IMR-90 (cell line): ENCODE results near the gene RIMS4.

ENCODE experiments used
- BHLHE40 ChIP-seq: fragments of 150-350 bp; IDR thresholded peaks from 2 replicates; pipeline ENCODE4 v1.6.1; 2016; ENCODE audit warnings: mild to moderate bottlenecking, low read depth, low read length
- CEBPB ChIP-seq: IDR thresholded peaks from 2 replicates; pipeline ENCODE4 v1.6.1; 2012; ENCODE audit warnings: low read depth, low read length, improper control_type of control experiment
- CHD1 ChIP-seq: IDR thresholded peaks from 2 replicates; pipeline ENCODE4 v1.6.1; 2012; ENCODE audit warnings: low read depth, low read length, improper control_type of control experiment
- POLR2A ChIP-seq: IDR thresholded peaks from 2 replicates; pipeline ENCODE4 v1.6.1; 2012; ENCODE audit warnings: mild to moderate bottlenecking, low read depth, low read length
- RAD21 ChIP-seq: IDR thresholded peaks from 2 replicates; pipeline ENCODE4 v1.6.1; 2012; ENCODE audit warnings: low read length, improper control_type of control experiment
- RFX5 ChIP-seq: IDR thresholded peaks from 2 replicates; pipeline ENCODE4 v1.8.0; 2012; ENCODE audit warnings: low read depth, mild to moderate bottlenecking, low read length, moderate library complexity
- TF ChIP-seq, protein P1 (sequence below): conservative IDR thresholded peaks from 2 replicates; pipeline ENCODE4 v1.5.1; 2012; ENCODE audit warnings: mild to moderate bottlenecking, low read depth, low read length, improper control_type of control experiment
- TF ChIP-seq, protein P2 (sequence below): fragments of 150-350 bp; IDR thresholded peaks from 2 replicates; pipeline ENCODE4 v1.6.1; 2017; ENCODE audit warnings: mild to moderate bottlenecking, antibody characterized with exemption, low read length, low read depth

DNA sequence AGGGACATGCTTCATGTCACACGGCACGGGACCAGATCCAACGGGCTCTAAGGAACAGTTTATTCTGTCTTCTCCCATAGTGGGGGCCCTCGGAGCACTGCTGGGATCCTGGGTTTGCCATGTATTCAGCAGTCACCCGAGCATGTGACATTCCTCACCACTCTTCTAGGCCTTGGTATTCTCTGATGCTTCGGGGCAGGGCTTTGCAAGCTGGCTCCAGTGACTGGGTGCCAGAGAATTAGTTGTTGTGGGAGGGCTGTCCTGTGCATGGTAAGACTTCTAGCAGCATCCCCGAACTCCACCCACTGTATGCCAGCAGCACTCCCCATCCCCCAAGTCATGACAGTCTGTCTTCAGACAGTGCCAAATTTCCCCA lies 89.7 kb downstream of the RIMS4 start:
- TF ChIP-seq POLR2A (no peak), BHLHE40 (no peak; the same call in 1 of the 2 replicates), CHD1 (no peak), CEBPB (no peak), RAD21 (no peak), RFX5 (no peak)
- TF ChIP-seq, protein P1, sequence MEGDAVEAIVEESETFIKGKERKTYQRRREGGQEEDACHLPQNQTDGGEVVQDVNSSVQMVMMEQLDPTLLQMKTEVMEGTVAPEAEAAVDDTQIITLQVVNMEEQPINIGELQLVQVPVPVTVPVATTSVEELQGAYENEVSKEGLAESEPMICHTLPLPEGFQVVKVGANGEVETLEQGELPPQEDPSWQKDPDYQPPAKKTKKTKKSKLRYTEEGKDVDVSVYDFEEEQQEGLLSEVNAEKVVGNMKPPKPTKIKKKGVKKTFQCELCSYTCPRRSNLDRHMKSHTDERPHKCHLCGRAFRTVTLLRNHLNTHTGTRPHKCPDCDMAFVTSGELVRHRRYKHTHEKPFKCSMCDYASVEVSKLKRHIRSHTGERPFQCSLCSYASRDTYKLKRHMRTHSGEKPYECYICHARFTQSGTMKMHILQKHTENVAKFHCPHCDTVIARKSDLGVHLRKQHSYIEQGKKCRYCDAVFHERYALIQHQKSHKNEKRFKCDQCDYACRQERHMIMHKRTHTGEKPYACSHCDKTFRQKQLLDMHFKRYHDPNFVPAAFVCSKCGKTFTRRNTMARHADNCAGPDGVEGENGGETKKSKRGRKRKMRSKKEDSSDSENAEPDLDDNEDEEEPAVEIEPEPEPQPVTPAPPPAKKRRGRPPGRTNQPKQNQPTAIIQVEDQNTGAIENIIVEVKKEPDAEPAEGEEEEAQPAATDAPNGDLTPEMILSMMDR, result no peak
- TF ChIP-seq, protein P2, sequence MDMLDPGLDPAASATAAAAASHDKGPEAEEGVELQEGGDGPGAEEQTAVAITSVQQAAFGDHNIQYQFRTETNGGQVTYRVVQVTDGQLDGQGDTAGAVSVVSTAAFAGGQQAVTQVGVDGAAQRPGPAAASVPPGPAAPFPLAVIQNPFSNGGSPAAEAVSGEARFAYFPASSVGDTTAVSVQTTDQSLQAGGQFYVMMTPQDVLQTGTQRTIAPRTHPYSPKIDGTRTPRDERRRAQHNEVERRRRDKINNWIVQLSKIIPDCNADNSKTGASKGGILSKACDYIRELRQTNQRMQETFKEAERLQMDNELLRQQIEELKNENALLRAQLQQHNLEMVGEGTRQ, result no peak
